Measurements from ENCODE around the gene MDC1.
A peak's percentile ranks its signal among the peaks of the same experiment; 100 is the strongest.
"Not testable (repeated sequence)": the region's sequence is repeated elsewhere in the genome, so short reads cannot be mapped to it uniquely, and the experiment has no call there.

Gene MDC1

DNA sequence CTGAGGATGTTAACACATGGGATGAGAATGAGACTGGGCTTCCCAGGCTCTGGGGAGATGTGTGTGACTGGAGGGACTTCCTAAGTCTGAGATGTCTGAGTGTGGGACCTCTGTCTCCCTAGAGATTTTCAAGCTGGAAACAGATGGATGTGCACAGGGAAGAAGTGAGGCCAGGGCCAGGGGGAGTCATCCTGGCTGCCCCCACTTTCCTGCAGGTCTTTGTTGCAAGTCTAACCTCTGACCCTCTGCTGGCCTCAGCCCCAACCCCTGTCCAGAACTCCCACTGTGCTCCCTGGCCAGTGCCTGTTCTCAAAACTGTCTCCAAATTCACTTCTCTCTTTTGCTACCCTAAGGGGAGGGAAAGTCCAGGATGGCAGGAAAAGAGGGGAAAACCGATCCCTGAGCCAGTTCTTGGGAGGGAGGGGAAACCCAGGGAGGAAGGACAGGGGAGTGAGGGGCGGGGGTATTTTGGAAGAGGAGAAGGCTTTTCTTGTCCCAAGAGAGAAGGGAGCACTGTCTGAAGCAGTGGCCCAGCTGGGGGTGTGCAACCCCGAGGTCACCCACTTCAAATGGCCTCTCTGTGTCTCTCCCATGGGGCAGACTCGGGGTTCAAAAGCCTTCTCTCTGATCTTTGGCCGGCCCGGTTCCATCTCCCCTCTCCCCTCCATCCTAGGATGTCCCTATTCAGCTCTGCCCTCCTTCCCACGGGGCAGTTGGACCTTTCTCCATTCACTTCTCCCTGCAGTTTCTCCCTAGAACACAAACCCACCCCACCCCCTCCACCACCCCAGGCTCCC, 33.7 kb downstream of the MDC1 start:
- peak; percentile 12 for DNase-seq (ENCODE audit: low spot score)

- DNase-seq (ENCODE audit: low spot score), result peak; percentile 89
Observed at GRCh38 chr6:30682143-30683117, 34.7 kb downstream of the MDC1 start.

DNA sequence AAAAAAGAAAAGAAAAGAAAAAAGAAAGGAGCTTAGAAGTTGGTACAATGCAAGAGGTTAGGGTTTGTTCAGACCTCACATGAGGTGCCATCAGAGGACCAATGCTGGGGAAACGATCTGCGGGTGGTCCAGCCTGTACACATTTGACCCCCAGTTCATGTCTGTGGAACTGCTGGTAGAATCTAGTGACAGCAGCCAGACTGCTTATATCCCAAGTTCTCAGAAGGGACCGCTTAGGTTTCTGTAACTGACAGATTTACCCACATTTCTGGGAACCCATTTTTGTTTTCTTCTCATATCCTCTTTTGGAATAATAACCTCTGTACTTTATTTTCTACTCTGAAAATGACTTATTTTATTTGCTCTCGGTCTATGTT, 35.3 kb downstream of the MDC1 start:
- no peak for DNase-seq (ENCODE audit: low spot score)

DNA sequence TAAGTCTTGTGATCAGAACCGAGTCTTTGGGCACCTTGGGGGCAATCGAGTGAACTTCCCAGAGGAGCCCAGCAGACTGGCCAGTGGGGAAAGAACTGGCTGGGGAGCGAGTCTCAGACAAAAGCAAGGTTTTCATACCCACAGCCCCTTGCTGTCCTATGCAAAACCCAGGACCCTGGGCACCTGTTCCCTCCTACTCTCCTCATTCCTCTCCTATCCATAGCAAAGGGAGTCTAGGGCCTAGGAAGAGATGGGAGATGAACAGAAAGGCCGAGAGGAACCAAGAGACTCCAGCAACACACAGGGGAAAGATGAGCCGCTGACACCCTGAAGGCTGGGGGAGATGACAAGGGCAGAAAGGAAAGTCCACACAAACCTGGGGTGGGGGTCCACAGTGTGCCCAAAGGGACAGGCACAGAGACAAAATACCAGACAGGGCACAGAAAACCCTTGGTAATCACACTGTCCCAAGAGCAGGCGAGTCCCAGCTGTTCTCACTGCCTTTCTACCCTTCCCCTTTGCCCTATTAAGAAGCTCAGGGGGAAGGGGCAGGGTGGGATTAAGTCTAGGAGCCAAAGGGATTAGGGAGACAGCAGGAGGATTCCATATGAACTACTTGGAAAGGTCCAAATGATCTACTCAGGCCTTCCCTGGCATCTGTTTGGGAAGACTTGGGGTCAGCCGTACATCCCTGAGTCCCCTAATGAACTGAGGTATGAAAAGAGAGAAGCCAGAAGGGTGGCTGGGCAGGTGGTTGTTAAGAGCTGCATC, 37.1 kb downstream of the MDC1 start:
- DNase-seq (ENCODE audit: low spot score), result no peak

DNA sequence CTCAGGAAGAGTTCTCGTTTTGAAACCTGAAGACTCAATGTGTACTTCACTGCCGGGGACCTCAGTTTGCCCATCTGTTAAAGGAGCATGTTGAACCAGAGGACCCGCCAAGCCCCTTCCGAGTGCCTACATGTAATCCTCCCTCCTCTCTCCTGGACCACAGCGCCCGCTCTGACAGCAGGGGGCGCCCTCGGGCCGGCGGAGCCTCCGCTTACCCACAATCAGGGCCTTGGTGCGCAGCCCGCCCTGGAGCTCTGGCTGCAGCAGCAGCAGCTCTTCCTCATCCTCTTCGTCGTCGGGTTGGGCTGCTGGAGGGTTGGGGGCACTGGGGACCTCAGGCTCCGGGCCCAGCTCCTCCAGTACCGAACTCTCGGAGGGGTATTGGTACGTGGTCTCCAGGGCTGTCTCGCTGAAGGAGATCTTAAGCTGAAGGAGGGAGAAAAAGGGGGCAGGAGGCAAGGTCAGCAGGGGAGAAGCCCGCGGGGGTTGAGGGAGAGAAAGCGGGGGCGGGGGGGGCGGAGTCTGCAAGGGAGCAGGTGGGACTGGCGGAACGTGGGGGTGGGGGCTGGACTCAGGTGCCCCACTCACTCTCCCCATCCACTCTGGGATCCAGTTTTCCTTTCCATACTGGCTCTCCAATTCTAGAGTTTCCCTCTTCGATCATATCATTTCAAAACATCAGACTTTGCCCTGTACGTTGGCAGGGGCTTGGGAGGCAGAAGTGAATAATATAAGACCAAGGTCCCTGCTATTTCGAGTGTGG, 37.9 kb downstream of the MDC1 start:
- peak; percentile 84 for DNase-seq (ENCODE audit: low spot score)

- DNase-seq (ENCODE audit: low spot score), result no peak
Observed at GRCh38 chr6:30676660-30677285, 40.3 kb downstream of the MDC1 start.

DNA sequence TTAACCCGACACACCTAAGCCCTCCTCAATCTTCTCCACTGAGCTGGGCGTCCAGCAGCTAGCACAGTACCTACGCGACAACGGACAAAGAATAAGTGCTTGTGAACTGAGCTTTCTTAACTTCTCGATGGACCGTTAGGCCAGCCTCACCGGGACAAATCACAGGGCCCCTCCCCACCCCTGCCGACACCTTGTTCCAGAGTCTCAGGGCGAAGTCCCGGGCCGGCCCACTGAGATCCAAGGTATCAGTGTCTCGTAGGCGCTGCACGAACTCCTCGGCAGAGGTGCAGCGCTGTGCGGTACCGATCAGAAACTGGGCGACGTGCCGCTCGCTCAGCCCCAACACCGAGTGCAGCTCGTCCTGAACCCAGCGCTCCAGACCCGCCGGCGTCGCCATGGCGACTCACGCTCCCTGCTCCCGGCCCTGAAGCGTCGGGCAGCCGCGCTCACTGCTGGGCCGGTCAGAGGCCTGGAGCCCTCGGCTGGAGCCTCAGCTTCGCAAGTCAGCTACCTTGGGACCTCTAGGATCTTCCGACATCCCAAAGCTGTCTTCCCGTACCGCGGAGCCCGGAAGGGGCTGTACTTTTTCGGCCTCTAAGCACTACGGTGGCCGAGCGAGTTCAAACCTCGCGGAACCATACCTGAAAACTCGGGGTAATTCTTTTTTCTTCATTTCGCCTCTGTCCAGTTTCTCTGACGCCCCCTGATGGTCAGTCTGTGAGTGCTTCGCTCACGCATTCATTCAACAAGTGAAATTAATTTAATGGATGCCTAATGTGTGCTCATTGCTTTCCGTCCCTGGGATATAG, 44.4 kb downstream of the MDC1 start, which contains the start of gene DHX16:
Gene DHX16, minus strand, starts transcription at position 562 of the 809 bp plus-strand sequence. Its CDS starts 165 bp downstream, at position 397.
- DNase-seq (ENCODE audit: low spot score), result peak; percentile 97

DNA sequence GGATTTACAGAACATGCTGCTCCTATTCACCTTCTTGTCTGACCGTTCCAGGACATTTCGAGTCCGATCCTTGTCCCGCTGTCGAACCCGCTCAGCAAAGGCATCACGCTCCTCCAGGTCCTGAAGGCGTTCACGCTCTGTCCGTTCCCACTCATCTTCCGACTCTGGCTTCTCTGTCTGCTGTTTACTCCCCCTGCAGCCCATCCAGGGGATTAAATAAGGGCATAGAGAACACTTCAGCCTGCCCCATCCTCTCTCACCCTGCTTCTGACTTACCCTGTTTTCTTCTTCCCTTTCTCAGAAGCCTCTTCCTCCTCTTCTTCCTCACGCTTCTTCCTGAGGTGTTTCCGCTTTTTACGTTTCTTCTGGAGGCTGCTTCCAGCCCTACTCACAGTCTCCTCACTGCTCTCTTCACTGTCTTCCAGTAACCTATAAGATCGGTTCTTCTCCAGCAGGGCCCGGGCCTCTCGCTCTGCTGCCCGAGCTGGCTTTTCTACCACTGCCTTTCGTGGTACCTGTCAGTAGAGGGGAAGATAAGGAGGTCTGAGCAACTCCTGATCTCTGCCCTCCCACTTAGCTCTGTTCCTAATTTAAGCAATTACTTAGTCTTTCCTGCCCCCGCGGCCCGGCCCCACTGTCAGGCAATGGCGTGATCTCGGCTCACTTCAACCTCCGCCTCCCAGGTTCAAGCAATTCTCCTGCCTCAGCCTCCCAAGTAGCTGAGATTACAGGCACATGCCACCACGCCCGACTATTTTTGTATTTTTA, 46.1 kb downstream of the MDC1 start:
- DNase-seq (ENCODE audit: low spot score), result peak; percentile 17

GRCh38 chr6:30666300-30666699, 50.8 kb downstream of the MDC1 start:
- DNase-seq (ENCODE audit: low spot score), result peak; percentile 58

GRCh38 chr6:30664994-30665767, 51.9 kb downstream of the MDC1 start:
- no peak for DNase-seq (ENCODE audit: low spot score)

GRCh38 chr6:30657922-30658321, 59.2 kb downstream of the MDC1 start:
- not testable (repeated sequence) for DNase-seq (ENCODE audit: low spot score)

- no peak for DNase-seq (ENCODE audit: low spot score)
Observed at GRCh38 chr6:30657454-30657853, 59.6 kb downstream of the MDC1 start.

DNA sequence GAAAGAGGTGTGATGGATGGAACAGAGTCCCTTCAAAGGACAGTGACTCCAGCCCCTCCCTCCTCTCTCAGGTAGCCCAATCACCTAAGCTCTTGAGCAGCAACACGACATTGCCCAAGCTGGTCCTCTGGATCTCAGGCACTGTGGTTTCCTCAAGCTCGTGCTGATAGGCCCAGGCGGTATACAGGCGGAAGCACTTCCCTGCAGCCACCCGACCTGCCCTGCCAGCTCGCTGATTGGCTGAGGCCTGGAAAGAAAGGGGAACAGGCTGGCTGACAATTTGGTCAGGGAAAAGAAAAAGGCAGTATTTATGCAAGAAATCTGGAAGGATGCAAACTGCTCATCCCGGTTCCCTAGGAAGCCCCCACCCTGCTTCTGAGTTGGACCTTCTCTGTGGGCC, 60.6 kb downstream of the MDC1 start:
- no peak for DNase-seq (ENCODE audit: low spot score)

DNA sequence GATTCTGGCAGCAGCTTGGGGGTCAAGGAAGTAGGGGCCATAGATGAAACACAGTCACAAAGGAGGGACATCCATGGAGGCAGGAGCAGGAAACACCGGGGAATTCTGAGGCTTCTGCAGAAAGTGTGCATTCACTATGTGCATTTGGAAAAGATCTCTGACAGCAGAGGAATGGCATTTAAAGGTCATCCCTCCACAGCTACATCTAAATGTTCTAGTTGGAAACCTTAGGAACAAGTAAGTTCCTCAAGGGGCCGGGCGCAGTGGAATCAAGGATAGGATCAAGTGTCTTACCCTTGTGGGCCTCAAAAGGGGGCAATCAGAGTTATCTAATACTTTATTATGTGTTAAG, 61.4 kb downstream of the MDC1 start:
- DNase-seq (ENCODE audit: low spot score), result no peak

- DNase-seq (ENCODE audit: low spot score), result no peak
Observed at GRCh38 chr6:30654798-30655742, 62.0 kb downstream of the MDC1 start.

GRCh38 chr6:30651143-30651542, 65.9 kb downstream of the MDC1 start:
- no peak for DNase-seq (ENCODE audit: low spot score)

Measured in kidney tubule cell (primary cell).